Heart left ventricle (tissue), 13 donors: ENCODE data around the gene ZC3H7A.

Experiments
- POLR2A ChIP-seq, 2 donors: fragments of 450-650 bp; IDR thresholded peaks; one replicate each; pipeline ENCODE4 v1.6.1; 2017; ENCODE audit warnings: antibody characterized with exemption in 2 of 2, mild to moderate bottlenecking in 2 of 2, moderate library complexity in 2 of 2
- TF ChIP-seq, protein P1 (sequence below), 12 donors: fragments of 200-600 bp; sonication (generic) in 4 of 12; IDR thresholded peaks; one replicate each; pipeline versions ENCODE4 v1.5.0 to v1.8.0; 2018 to 2022; ENCODE audit warnings: antibody characterized with exemption in 12 of 12, mild to moderate bottlenecking in 5 of 12
- donor health status: ischemic (EF 13 %, LVEDD 7.1; RV severe dilation, severe dysfunction).
- donor health status: DM: no; HTN: yes; CAD: no.
- donor health status: DM: no; HTN: no; CAD: no.
- donor health status: ischemic (EF 25% LVEDD 6.9; RV normal size, moderate dysfunction).
- donor health status: ischemic (EF 25% LVEDD 5.7; RV mildly dilated, moderate dysfunction).
- donor health status: ischemic (EF 35%, LVEDD 5.7; RV mildly dilated, moderate dysfunction).
- donor health status: nonischemic (EF 11% LVEDD 7.7; RV severe dilation, severe dysfunction).
- donor health status: DM: yes; HTN: yes; CAD: no.
- donor health status: PGD.
- donor health status: ischemic (EF 29% LVEDD 5.4; RV normal size, mild dysfunction).
- donor health status: nonischemic (EF 23%, LVEDD 6.1; RV moderate dilation, normal function).

DNA sequence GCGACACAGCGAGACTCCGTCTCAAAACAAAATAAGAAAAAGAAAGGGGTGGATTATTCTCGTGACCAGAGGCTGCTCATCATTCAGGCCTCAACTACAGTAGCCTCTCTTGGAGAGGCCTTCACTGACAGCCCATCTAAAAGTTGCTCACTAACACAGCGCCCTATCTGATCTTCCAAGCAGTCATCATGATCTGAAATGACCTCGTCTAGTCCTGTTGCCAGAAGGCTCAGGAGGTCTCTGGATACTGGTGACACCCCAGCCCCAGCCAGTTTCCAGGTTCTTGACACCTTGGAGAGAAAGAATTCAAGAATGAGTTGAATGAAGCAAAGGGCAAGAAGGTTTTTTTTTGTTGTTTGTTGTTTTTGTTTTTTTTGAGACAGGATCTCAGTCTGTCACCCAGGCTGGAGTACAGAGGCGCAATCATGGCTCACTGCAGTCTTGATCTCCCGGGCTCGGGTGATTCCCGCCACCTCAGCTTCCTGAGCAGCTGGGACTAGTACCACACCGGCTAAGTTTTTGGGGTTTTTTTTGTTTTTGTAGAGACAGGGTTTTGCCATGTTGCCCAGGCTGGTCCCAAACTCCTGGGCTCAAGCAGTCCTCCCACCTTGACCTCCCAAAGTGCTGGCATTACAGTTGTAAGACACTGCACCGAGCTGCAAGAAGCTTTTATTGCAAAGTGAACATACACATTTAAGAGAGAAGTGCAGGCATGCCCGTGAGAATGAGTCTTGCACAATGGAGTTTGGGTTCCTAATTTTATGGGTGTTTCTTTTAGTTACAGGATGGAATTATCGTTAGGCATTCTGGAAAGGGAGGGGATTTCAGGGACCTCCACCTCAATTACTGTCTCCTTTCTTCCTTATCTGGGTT, 2.7 kb upstream of the ZC3H7A start:
- TF ChIP-seq, protein P1, sequence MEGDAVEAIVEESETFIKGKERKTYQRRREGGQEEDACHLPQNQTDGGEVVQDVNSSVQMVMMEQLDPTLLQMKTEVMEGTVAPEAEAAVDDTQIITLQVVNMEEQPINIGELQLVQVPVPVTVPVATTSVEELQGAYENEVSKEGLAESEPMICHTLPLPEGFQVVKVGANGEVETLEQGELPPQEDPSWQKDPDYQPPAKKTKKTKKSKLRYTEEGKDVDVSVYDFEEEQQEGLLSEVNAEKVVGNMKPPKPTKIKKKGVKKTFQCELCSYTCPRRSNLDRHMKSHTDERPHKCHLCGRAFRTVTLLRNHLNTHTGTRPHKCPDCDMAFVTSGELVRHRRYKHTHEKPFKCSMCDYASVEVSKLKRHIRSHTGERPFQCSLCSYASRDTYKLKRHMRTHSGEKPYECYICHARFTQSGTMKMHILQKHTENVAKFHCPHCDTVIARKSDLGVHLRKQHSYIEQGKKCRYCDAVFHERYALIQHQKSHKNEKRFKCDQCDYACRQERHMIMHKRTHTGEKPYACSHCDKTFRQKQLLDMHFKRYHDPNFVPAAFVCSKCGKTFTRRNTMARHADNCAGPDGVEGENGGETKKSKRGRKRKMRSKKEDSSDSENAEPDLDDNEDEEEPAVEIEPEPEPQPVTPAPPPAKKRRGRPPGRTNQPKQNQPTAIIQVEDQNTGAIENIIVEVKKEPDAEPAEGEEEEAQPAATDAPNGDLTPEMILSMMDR (IDR thresholded peaks at IDR 0.05) = no peak
- TF ChIP-seq POLR2A (IDR thresholded peaks at IDR 0.05) = no peak
